Tibial nerve (tissue), 4 donors: ENCODE measurements around the gene ATP5F1D. TPM values are rescaled to one million over a fixed set of nuclear protein-coding genes. Genes with fewer than 3 reads are reported as not detected.

Experiments used
- DNase-seq, 2 donors: peaks; one replicate each; pipeline ENCODE4 v3.0.0-alpha.2; 2019; ENCODE audit warnings: low spot score in 2 of 2
- H3K27ac ChIP-seq, 4 donors: fragments of 200-600 bp; sonication (generic) in 3 of 4; one replicate each; pipeline ENCODE4 v1.5.1; 2017 to 2019; ENCODE audit warnings: mild to moderate bottlenecking in 1 of 4
- H3K27me3 ChIP-seq, 2 donors: fragments of 200-600 bp; sonication (generic) in 1 of 2; one replicate each; pipeline versions ENCODE4 v1.5.1 to v1.6.0; 2017 to 2019
- H3K36me3 ChIP-seq, 3 donors: fragments of 200-600 bp; sonication (generic); one replicate each; pipeline ENCODE4 v1.5.1; 2018 to 2019
- H3K4me1 ChIP-seq, 4 donors: fragments of 200-600 bp; sonication (generic) in 3 of 4; one replicate each; pipeline ENCODE4 v1.5.1; 2017 to 2019
- H3K4me3 ChIP-seq, 4 donors: fragments of 200-600 bp; sonication (generic) in 3 of 4; one replicate each; pipeline ENCODE4 v1.5.1; 2017 to 2019; ENCODE audit warnings: mild to moderate bottlenecking in 1 of 4, moderate library complexity in 1 of 4
- H3K9me3 ChIP-seq, 4 donors: fragments of 200-600 bp; sonication (generic) in 3 of 4; one replicate each; pipeline ENCODE4 v1.5.1; 2017 to 2019
- CTCF ChIP-seq, 5 experiments: fragments of 200-600 bp in 3 of 5; fragments of 450-650 bp in 2 of 5; sonication (generic) in 3 of 5; IDR thresholded peaks; one replicate each; pipeline ENCODE4 v1.5.1; 2016 to 2019; ENCODE audit warnings: antibody characterized with exemption in 5 of 5, mild to moderate bottlenecking in 3 of 5, moderate library complexity in 2 of 5
- EP300 ChIP-seq, 2 donors: sonication (generic); formaldehyde crosslinking; IDR thresholded peaks; one replicate each; pipeline ENCODE4 v1.6.1; 2017; ENCODE audit warnings: antibody characterized with exemption in 2 of 2, mild to moderate bottlenecking in 1 of 2
- POLR2A ChIP-seq, 2 donors: fragments of 450-650 bp; IDR thresholded peaks; one replicate each; pipeline ENCODE4 v1.6.1; 2017; ENCODE audit warnings: antibody characterized with exemption in 2 of 2, mild to moderate bottlenecking in 2 of 2, moderate library complexity in 2 of 2
- WGBS, 2 donors: methylation state at CpG; one replicate each; pipeline ENCODE4 v1.1.5; 2018; 5-methylcytosine and 5-hydroxymethylcytosine counted together
- total RNA-seq, 4 donors: library from RNA; depleted of rRNA; stranded (reverse); fragments of >200 nt; gene quantifications; one replicate each; pipeline ENCODE4 v1.1.0, GENCODE V29; 2016

ATP5F1D gene
- total RNA-seq, 4 donors from 2014 or later: 67.5 to 140 (median 127) TPM

GRCh38 chr19:1267477-1268225 lies 26.1 kb downstream of the ATP5F1D start:
- H3K27ac ChIP-seq: peak overlapping the region; percentile 71 to 99 (median 95)
- 39 to 44% methylated on average over 23 to 26 of the region's 35 CpGs for WGBS, 2 donors
- TF ChIP-seq CTCF (IDR thresholded peaks at IDR 0.05) (no peak), EP300 (IDR thresholded peaks at IDR 0.05) (no peak), POLR2A (IDR thresholded peaks at IDR 0.05) (no peak)
- peaks cover 0 to 20% (median 13%) of the 10 kb centered on the region in 3 donors for H3K36me3 ChIP-seq
- DNase-seq: no peak
- no peak overlapping the region for H3K4me3 ChIP-seq
- no peaks in the 10 kb centered on the region for H3K9me3 ChIP-seq
- H3K27me3 ChIP-seq: no peaks in the 10 kb centered on the region
- peaks cover 11 to 89% (median 71%) of the 10 kb centered on the region in 4 donors for H3K4me1 ChIP-seq

DNA sequence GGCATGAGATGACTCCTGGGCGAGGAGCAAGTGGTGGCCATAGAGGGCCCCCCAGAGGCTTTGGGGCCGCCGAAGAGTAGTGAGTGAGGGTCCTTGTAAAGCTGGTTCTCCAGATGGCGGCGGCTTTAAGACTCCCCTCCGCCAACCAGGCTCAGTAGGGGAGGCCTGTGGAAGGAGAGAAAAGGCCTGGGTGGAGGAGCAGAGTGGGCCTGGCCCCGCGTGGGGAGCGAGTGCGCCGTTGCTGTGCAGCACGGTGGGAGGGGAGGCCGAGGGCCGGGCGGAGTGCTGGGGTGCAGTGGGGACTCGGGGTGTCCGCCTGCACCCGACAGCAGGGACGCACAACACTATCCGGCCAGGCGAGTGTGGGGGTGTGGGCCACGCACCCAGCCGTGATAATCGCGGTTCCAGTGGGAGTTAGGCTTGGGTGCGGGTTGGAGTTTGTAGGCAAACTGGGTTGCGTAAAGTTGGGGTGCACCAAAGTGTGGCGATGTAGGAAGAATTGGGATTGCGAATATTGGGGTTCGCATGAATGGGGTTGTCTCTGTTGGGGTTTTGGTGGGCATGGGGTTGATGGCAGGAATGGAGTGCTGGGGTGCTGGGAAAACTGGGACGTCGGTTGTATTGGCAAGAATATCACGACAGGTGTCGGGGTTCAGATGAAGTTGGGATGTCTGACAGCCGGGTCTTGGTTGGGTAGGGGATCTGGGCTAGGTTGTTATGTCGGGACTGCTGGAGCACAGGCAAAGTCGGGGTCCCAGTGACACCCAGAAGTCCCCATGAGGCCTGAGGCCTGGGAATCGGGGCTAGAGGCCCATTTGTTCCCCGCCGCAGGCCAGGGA lies 26.9 kb downstream of the ATP5F1D start:
- H3K36me3 ChIP-seq: peaks cover 6 to 28% (median 21%) of the 10 kb centered on the region in 3 donors
- no peak for DNase-seq
- peak overlapping the region in 3 of 4 donors; percentile 3 to 79 (median 75) for H3K4me3 ChIP-seq
- peaks cover 11 to 89% (median 74%) of the 10 kb centered on the region in 4 donors for H3K4me1 ChIP-seq
- TF ChIP-seq POLR2A (IDR thresholded peaks at IDR 0.05) (no peak), CTCF (IDR thresholded peaks at IDR 0.05) (no peak), EP300 (IDR thresholded peaks at IDR 0.05) (no peak)
- peak overlapping the region; percentile 93 to 100 (median 98) for H3K27ac ChIP-seq
- H3K27me3 ChIP-seq: no peaks in the 10 kb centered on the region
- no peaks in the 10 kb centered on the region for H3K9me3 ChIP-seq
- WGBS, 2 donors: 48 to 55% methylated on average over 37 to 40 of the region's 40 CpGs

GRCh38 chr19:1269065-1269477 lies 27.5 kb downstream of the ATP5F1D start, which contains the start of gene CIRBP:
Gene CIRBP (plus strand): TSS chr19:1269332. CDS start chr19:1270934, 1,602 bp downstream.
- H3K9me3 ChIP-seq: no peaks in the 10 kb centered on the region
- peak within 1 kb of the TSS; percentile 72 to 81 (median 77) for H3K4me3 ChIP-seq
- TF ChIP-seq EP300 (IDR thresholded peaks at IDR 0.05): peak; percentile 90 to 99
- peak; percentile 97 to 100 for TF ChIP-seq POLR2A (IDR thresholded peaks at IDR 0.05)
- peak in 1 of 5 experiments; percentile 46 for TF ChIP-seq CTCF (IDR thresholded peaks at IDR 0.05)
- DNase-seq: peak; percentile 100
- peaks cover 6 to 34% (median 27%) of the 10 kb centered on the region in 3 donors for H3K36me3 ChIP-seq
- peak within 1 kb of the TSS; percentile 93 to 100 (median 98) for H3K27ac ChIP-seq
- peaks cover 11 to 90% (median 80%) of the 10 kb centered on the region in 4 donors for H3K4me1 ChIP-seq
- H3K27me3 ChIP-seq: no peaks in the 10 kb centered on the region
- 0% methylated on average over 10 to 11 of the region's 50 CpGs for WGBS, 2 donors

GRCh38 chr19:1269478-1270212 lies 28.1 kb downstream of the ATP5F1D start:
- Histone ChIP-seq H3K27me3 (no peaks in the 10 kb centered on the region), H3K9me3 (no peaks in the 10 kb centered on the region), H3K4me1 (peaks cover 11 to 90% (median 86%) of the 10 kb centered on the region in 4 donors), H3K36me3 (peaks cover 6 to 40% (median 33%) of the 10 kb centered on the region in 3 donors), H3K4me3 (peak overlapping the region; percentile 72 to 81 (median 77)), H3K27ac (peak overlapping the region; percentile 93 to 100 (median 98))
- 0% methylated on average over 17 to 49 of the region's 64 CpGs for WGBS, 2 donors
- peak; percentile 72 for DNase-seq
- TF ChIP-seq POLR2A (IDR thresholded peaks at IDR 0.05) (no peak), EP300 (IDR thresholded peaks at IDR 0.05) (peak in 1 of 2 donors; percentile 75), CTCF (IDR thresholded peaks at IDR 0.05) (peak in 2 of 5 experiments; percentile 18 to 27)
